GM20000 (cell line): ENCODE data around the gene TMED8.

Source experiments
- DNase-seq: peaks from one replicate; pipeline ENCODE4 v3.0.0; 2012; ENCODE audit warnings: low spot score
- TF ChIP-seq, protein P1 (sequence below): IDR thresholded peaks from 2 replicates; pipeline ENCODE4 v1.5.1; 2012; ENCODE audit warnings: mild to moderate bottlenecking, control low read depth; ENCODE audit errors: extremely low read depth, missing control alignments

The TMED8 gene

DNA sequence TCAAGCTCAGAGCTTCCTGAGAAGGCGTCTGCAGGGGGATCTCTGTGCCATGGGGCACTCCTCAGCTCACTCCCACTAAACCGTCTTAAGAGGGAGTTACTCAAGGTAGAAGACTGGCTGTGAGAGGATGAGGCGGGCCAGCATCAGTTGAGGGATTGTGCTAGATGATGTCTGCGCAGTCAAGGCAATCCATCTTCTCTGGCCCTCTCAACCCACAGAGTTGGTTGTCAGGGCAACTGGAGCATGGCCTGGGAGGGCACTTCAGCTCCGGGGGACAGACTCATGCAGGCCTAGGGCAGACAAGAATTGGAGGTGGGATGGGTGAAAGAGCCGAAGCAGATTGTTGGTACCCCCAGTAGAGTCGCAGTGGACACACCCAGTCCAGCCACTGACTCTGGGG lies 47.0 kb downstream of the TMED8 start:
- no peak for DNase-seq
- TF ChIP-seq, protein P1, sequence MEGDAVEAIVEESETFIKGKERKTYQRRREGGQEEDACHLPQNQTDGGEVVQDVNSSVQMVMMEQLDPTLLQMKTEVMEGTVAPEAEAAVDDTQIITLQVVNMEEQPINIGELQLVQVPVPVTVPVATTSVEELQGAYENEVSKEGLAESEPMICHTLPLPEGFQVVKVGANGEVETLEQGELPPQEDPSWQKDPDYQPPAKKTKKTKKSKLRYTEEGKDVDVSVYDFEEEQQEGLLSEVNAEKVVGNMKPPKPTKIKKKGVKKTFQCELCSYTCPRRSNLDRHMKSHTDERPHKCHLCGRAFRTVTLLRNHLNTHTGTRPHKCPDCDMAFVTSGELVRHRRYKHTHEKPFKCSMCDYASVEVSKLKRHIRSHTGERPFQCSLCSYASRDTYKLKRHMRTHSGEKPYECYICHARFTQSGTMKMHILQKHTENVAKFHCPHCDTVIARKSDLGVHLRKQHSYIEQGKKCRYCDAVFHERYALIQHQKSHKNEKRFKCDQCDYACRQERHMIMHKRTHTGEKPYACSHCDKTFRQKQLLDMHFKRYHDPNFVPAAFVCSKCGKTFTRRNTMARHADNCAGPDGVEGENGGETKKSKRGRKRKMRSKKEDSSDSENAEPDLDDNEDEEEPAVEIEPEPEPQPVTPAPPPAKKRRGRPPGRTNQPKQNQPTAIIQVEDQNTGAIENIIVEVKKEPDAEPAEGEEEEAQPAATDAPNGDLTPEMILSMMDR = no peak

DNA sequence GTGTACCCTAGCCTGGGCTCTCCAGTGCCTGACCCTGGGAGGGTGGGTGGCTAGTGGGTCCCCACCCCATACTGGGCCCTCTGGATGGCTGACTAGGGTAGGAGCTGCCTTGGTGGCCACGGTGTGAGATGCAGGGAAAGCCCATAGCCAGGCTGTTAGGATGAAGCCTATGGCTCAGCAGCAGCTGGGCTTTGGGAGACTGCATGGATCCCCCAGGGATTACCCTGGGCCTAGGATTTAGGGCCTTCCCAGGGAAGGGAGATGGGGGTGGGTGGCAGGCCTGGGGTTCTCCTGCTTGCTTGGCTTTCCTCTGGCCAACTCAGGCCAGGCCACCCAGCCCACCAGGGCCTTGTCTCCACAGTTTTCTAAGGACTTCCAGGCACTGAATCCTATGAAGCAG lies 49.8 kb downstream of the TMED8 start:
- TF ChIP-seq, protein P1 = no peak
- DNase-seq = no peak

DNA sequence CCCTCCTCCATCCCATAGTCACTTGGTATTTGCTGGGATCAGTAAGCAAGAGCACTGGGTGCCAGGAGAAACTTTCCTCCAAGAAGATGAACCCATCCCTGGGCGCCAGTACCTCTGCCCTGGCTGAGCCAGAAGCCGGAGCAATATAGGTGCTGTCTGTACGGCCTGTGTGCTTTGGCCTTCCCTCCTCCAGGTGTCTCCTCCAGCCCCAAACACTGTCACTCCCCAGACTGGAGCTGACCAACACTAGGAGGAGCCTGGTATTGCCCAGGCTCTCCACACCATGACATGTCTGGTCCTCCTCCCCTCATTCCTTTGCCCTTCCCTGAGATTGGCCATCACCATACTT lies 51.2 kb downstream of the TMED8 start:
- TF ChIP-seq, protein P1 = no peak

DNA sequence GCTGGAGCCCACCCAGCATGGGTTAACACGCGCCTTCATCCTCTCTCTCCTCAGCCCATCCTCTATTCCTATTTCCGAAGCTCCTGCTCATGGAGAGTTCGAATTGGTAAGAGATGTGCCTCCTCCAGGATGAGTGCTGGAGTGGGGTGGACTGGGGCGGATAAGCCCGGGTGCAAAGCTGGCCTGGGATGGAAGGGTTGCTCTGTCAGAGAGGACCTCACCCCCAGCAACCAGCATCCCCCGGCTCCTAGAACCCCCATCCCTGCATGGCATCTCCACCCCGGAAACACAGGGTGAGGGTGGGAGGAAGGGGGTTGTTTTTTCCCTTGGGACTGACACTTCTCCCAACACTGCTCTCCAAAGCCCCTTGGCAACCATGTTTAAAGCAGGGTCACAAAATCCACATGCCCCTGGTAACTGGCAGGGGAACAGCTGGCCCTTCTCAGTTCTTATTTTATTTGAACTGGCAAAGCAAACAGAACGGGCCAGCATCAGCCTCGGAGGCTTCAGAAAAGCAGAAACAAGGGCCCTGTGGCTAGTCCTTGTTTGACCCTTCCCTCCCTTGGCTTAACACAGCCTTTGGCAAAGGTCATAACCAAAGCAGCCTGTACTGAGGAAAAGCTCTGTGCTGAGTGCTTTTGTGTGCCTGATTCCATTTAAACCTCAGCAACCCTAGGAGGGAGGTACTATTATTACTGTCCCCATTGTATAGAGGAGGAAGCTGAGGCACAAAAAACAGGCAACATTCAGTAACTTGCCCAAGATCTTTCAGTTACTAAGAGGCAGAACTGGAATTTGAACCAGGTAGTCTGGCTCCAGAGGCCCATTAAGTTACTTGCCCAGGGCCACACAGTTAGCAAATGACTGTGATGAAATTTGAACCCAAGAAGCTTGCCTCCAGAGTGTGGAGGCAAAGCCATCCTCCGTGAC lies 51.8 kb downstream of the TMED8 start:
- TF ChIP-seq, protein P1 = no peak
- no peak for DNase-seq

More for the DNA sequence above, 51.2 kb downstream of the TMED8 start:
- DNase-seq = no peak

DNA sequence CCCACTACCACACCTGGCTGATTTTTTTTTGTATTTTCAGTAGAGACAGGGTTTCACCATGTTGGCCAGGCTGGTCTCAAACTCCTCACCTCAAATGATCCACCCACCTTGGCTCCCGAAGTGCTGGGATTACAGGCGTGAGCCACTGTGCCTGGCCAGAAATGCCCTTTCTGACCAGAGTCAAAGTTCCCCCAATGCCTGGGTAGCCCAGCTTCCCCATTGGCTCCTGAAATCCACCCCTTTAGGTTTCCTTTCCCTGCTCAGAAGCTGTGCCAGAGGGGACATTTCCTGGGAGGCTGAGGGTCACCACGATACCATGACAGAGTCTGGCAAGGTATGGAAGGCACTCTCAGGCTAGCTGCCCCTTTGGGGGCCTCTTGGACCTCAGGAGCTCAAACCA lies 52.6 kb downstream of the TMED8 start:
- TF ChIP-seq, protein P1 = no peak
- no peak for DNase-seq

DNA sequence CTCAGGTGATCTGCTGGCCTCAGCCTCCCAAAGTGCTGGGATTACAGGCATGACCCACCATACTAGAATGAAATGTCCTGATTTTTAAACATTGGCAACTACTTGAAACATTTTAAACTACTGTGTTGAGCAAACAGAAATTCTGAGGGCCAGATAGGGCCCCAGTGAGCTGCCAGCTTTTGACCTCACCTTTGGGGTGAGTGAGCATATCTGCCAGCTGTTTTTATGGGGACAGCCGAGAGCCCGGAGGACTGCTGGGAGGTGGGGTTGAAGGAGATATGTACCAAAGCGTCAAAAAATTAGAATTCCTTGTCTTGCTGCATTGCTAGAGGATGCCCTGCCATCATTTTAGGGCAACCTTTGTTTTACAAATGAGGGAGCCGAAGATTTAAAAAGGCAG lies 53.3 kb downstream of the TMED8 start:
- DNase-seq = no peak
- TF ChIP-seq, protein P1 = no peak

DNA sequence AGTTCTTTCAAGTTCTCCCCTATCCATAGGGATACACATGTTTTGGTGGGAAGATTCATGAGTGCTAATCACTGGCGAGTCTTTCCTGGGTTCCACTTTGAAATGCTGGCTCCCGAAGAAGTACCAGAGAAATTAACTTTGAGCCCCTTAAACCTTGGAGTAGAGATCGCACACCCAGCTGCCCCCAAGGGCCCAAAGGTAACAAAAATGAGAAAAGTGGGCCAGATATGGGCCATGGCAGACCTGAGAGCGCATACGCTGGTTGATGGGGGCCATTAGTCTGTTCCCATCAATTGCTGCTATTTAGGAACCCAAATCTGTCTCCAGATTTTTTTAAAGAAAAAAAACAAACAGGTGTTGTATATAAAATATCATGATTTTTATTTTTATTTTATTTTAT lies 53.9 kb downstream of the TMED8 start:
- no peak for DNase-seq
- TF ChIP-seq, protein P1 = no peak
